HG02678 (cell line): ENCODE results near the gene RGS11.

Experiments used
- ATAC-seq: cut with Tn5 transposase; IDR thresholded peaks from one replicate; pipeline ENCODE4 v1.9.1; 2021; ENCODE audit warnings: mild to moderate bottlenecking, moderate library complexity; ENCODE audit not compliant: unreplicated experiment

RGS11 gene

GRCh38 chr16:296806-297510 is 21.2 kb upstream of the RGS11 start:
- ATAC-seq: no peak

DNA sequence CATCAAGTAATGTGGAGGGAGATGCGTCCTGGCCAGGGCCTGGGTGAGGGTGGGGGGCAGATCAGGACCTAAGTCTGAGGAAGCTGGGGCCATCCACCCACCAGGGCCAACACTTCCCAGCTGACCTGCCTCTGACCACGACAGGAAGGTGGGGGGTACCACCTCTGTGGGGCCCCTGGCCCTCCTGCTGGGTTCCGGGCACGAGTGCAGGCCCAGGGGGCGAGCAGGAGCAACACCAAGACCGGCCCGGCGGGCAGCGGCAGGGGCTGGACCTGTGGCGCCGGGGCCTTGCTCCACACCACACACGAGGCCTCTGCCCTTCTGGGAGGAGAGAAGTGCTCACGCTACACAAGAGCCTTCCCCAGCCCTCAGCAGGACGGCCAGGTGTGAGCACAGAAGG is 20.5 kb upstream of the RGS11 start:
- ATAC-seq: no peak

- ATAC-seq: no peak
These were observed 17.5 kb upstream of the RGS11 start for GRCh38 chr16:293043-293775.

GRCh38 chr16:291539-291938 is 15.8 kb upstream of the RGS11 start:
- ATAC-seq: no peak

DNA sequence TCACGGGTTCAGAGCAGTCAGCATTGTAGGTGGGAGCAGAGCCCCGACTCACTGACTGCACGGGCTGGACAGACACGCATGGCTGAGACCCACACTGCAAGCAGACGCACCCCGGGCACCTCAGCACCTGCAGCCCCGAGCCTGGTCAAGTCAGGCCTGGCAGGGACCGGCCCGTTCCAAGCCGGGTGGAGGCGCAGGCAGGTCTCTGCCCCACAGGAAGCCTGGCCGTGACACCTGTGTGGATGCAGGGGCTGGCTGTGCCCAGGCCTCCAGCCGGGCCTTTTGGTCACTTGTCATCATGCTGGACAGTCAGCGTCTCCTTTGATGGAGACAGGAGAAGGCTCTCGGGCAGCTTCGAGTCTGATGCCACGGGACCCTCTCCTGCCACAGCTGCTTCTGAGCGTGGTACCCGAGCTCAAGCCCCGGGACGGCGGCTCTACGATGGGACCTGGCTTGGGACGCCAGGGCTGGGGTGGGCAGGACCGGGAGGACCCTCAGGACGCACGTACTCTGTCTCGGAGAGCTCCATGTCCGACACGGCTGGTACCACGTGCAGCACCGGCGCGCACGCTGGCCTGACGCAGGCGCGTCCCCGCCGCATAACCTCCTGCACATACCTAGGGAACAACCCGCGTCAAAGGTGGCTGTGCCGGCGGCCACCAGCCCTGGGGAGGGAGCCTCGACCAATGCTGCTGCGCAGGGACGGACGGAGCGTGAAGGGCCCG is 15.1 kb upstream of the RGS11 start:
- ATAC-seq: no peak

DNA sequence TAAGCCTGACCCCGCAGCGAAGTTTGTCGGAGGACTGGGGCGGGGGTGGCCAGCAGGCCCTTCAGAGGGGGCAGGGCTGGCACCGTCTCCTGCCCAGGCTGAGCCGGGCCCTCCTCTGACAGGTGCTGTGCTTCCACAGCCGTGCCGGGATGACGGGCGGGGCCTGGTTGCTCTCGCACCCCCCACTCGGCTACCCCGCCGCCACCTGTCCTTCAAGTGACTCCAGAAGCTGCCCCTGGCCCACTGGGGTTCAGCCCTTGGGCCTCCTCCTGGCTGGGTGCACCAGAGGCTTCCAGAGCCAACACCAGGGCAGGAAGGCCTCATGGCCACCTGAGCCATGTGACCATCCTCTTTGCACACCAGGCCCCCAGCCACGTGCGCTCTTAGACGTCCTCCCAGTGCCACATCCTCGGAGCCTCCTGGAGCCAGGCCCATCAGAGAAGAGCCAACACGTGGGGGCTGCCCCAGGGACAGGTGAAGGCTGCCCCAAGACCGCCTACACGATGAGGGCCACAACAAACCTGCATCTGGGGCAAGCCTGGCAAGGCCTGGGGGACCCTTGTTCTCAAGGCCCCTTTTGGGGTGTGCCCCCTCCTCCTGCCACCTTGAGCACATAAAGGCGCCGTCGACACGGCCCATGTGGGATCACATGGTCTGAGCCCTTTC is 14.4 kb upstream of the RGS11 start:
- no peak for ATAC-seq

DNA sequence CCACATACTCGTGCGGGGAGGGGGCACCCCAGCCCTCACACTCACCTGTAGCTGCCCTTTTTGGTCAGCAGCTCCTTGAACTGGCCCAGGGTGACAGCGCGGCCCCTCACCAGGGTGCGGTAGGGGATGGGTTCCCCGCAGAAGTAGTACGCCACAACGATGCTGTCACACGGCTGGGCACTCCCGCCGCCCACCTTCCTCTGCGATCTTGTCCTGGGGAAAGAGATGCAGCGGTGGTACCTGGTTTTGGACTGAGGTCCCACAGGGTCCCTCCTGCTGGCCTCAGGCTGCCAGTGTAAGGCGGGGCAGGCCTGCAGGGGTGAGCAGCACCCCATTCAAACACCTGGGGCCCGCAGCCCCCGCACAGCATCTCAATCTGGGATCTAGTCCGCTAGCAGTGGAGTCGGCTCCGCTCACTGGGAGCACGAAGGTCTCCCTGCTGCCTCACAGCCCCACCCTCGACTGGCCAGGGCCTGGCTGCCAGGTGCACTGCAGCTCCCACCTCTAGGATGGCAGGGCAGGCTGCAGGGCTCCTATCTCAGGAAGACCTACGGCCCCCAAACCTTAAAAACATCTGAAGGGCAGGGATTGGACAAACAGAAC is 13.8 kb upstream of the RGS11 start:
- no peak for ATAC-seq

GRCh38 chr16:287981-288920 is 12.5 kb upstream of the RGS11 start:
- no peak for ATAC-seq

GRCh38 chr16:287298-287811 is 11.6 kb upstream of the RGS11 start:
- no peak for ATAC-seq

DNA sequence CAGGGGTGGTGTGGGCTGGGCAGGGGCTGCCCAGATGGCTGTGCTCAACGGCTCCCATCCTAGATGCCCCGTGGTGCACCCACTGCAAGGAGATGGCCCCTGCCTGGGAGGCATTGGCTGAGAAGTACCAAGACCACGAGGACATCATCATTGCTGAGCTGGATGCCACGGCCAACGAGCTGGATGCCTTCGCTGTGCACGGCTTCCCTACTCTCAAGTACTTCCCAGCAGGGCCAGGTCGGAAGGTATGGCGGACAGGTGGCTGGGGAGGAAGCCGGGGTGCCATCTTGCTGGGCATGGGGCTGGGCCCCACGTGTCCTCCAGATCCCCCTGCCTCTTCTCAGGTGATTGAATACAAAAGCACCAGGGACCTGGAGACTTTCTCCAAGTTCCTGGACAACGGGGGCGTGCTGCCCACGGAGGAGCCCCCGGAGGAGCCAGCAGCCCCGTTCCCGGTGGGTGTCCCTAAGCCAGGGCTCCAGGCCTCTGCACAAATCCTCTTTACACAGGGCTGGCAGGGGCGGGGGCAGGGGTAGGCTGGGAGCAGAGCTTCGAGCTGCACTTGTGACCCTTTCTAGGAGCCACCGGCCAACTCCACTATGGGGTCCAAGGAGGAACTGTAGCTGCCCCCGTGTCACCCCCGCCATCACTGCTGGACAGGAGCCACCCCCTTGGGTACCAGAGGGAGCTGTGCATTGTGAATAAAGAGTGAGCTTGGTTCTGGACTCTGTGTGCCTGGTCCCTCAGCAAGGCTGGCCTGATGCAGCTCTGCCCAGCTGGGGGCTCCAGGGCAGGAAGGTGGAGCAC is 10.9 kb upstream of the RGS11 start:
- ATAC-seq: no peak

DNA sequence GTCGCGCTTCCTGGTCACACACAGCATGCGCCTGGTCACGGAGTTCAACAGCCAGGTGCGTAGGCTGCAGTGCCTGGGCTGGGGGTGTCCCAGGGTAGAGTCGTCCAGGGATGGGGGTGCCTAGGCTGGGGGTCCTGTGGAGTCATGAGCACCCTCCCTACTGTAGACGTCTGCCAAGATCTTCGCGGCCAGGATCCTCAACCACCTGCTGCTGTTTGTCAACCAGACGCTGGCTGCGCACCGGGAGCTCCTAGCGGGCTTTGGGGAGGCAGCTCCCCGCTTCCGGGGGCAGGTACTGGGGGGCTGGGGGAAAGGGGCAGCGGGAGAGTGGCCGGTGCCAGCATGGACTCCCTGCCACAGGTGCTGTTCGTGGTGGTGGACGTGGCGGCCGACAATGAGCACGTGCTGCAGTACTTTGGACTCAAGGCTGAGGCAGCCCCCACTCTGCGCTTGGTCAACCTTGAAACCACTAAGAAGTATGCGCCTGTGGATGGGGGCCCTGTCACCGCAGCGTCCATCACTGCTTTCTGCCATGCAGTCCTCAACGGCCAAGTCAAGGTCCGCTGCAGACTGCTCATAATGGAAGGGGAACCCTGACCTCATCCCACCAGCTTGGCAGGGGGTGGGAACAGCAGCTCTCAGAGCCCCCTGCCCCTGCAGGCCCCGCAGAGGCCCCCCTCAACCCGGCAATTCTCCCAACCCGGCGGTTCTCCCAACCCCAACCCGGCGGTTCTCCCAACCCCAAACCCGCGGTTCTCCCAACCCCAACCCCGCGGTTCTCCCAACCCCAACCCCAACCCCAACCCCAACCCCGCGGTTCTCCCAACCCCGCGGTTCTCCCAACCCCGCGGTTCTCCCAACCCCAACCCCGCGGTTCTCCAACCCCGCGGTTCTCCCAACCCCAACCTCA is 9.7 kb upstream of the RGS11 start:
- no peak for ATAC-seq

DNA sequence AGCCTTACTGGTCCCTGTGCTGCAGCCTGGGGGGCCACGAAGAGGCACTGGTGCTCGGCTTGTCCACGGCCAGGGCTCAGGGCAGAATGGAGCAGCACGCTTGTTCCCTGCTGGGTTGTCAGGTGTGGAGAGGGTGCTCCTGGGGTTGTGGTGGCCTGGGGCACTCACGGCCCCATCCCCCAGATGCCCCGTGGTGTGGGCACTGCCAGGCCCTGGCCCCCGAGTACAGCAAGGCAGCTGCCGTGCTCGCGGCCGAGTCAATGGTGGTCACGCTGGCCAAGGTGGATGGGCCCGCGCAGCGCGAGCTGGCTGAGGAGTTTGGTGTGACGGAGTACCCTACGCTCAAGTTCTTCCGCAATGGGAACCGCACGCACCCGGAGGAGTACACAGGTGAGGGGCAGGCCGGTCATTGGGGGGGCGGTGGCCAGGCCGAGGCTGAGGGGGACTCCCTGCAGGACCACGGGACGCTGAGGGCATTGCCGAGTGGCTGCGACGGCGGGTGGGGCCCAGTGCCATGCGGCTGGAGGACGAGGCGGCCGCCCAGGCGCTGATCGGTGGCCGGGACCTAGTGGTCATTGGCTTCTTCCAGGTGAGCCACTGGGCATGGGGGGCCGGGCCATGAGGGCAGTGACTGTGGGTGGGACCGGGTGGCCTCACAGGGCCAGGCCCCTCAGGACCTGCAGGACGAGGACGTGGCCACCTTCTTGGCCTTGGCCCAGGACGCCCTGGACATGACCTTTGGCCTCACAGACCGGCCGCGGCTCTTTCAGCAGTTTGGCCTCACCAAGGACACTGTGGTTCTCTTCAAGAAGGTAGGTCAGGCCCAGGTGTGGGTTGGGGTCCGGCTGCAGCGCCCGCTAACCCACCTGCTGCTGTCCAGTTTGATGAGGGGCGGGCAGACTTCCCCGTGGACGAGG is 8.7 kb upstream of the RGS11 start:
- no peak for ATAC-seq

DNA sequence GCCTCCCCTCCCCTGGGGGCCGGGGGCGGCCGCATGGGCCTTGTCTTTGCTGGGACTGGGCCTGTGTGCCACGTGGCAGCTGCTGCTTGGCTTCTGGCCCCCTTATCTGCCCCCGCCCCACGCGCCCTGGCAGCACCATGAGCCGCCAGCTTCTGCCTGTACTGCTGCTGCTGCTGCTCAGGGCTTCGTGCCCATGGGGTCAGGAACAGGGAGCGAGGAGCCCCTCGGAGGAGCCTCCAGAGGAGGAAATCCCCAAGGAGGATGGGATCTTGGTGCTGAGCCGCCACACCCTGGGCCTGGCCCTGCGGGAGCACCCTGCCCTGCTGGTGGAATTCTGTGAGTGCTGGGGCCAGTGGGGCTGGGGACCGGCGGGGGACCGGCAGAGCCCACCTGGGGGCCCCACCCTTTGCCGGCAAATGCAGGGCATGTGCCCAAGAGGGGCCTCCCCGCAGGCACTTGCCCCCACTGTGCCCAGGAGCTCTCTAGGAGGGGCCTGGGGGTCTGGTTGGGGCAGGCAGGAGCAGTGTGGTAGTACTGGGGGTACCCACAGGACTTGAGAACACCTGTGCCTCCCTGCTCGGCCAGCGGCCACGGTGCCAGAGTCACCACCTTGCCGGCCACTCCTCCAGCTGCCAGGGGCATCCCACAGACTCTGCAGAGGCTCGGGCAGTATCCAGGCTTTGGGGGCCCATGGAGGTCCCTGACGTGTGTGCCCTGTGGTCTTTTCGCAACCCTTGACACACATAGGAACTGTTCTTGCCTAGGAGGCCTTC is 7.5 kb upstream of the RGS11 start, which contains the start of gene PDIA2:
Gene PDIA2 (plus strand): TSS at position 132 of the 773 bp plus-strand sequence. CDS start 6 bp downstream, at position 138.
- no peak for ATAC-seq

- ATAC-seq: no peak
These were observed 6.7 kb upstream of the RGS11 start for GRCh38 chr16:282491-282890.

DNA sequence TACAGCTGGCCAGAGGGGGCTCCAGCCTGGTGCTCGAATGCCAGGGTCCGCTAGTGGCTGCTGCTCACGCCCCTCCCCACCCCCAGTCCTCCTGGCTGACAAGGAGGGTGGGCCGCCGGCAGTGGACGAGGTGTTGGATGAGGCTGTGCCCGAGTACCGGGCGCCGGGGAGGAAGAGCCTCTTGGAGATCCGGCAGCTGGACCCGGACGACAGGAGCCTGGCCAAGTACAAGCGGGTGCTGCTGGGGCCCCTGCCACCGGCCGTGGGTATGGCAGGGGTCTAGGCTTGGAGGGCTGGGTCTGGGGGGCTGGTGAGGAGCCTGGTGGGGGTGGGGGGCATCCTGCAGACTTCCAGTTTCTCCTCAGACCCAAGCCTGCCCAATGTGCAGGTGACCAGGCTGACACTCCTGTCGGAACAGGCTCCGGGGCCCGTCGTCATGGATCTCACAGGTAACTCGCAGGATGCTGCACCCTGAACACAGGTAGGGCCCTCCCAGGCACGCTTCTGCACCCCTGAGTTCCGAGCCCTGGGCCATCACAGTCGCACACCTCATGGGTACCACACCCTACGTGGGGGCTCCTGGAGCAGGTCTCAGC is 6.0 kb upstream of the RGS11 start:
- no peak for ATAC-seq
